ENCODE data around the gene TARP.

The TARP gene

DNA sequence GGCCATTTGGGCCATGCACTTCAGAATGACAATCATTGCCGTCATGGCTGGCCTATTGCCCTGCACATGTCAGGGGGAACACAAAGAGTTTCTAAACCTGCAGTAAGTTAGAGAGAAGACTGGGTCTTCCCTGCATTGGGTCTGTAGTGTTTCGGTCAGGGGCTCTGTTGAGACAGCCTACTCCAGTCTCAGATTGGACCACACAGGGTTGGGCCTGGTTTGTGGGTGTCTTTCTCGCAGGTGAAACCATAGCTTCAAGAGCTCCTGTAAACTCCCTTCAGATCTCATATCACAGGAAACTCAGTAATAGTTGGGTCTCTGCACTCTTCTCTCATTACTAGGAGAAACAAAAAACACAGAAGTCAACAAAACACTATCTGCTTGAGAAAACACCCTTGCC lies 7.3 kb upstream of the TARP start:
- H3K36me3 ChIP-seq (replicated peaks; ENCODE audit: insufficient read depth, low read depth) = no peaks in the 10 kb centered on the region
- no peaks in the 10 kb centered on the region for H3K9me2 ChIP-seq (replicated peaks; ENCODE audit: insufficient read depth)
- no peak overlapping the region for H3K4me2 ChIP-seq
- DNase-seq (ENCODE audit: low spot score) = no peak
- peaks cover 4% of the 10 kb centered on the region for H3K4me1 ChIP-seq (ENCODE audit: insufficient read depth)
- no peak overlapping the region for H3K27ac ChIP-seq
- H2AFZ ChIP-seq = no peak overlapping the region
- H3K9me3 ChIP-seq (ENCODE audit: low read depth) = no peaks in the 10 kb centered on the region
- no peaks in the 10 kb centered on the region for H3K27me3 ChIP-seq
- 88% methylated on average over 3 of the region's 3 CpGs for WGBS (ENCODE audit: low lambda C conversion rate, missing lambda C conversion rate)
- H3K79me2 ChIP-seq = no peaks in the 10 kb centered on the region
- no peaks in the 10 kb centered on the region for H4K20me1 ChIP-seq (ENCODE audit: insufficient read depth, poor library complexity, severe bottlenecking)
- TF ChIP-seq EZH2phosphoT487 (IDR thresholded peaks at IDR 0.05; ENCODE audit: low read depth, severe bottlenecking, unreplicated experiment) (no peak), EZH2 (IDR thresholded peaks at IDR 0.05; ENCODE audit: borderline replicate concordance) (no peak)
- TF ChIP-seq, protein P1, sequence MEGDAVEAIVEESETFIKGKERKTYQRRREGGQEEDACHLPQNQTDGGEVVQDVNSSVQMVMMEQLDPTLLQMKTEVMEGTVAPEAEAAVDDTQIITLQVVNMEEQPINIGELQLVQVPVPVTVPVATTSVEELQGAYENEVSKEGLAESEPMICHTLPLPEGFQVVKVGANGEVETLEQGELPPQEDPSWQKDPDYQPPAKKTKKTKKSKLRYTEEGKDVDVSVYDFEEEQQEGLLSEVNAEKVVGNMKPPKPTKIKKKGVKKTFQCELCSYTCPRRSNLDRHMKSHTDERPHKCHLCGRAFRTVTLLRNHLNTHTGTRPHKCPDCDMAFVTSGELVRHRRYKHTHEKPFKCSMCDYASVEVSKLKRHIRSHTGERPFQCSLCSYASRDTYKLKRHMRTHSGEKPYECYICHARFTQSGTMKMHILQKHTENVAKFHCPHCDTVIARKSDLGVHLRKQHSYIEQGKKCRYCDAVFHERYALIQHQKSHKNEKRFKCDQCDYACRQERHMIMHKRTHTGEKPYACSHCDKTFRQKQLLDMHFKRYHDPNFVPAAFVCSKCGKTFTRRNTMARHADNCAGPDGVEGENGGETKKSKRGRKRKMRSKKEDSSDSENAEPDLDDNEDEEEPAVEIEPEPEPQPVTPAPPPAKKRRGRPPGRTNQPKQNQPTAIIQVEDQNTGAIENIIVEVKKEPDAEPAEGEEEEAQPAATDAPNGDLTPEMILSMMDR (IDR thresholded peaks at IDR 0.05; ENCODE audit: poor library complexity) = no peak
- no peak overlapping the region for H3K4me3 ChIP-seq

DNA sequence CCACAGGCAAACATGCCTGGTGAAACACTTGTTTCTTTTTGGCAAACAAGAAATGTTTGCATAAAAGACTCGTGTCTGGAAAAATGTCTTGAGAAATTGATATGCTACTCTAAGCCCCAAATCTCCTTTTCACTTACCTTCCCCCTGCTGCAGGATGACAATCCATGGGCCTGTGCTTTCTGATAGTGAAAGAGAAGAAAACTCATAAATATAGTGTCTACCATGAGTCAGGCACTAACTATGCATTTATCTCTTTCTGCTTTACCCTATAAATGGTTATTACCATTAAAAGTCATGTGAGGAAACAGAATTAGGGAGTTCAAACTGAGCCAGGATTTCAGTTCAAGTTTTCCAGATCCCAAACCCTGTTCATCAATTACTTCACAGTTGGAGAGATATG lies 6.6 kb upstream of the TARP start:
- Histone ChIP-seq H3K36me3 (replicated peaks; ENCODE audit: insufficient read depth, low read depth) (no peaks in the 10 kb centered on the region), H4K20me1 (ENCODE audit: insufficient read depth, poor library complexity, severe bottlenecking) (no peaks in the 10 kb centered on the region), H3K27me3 (no peaks in the 10 kb centered on the region), H3K4me1 (ENCODE audit: insufficient read depth) (peaks cover 4% of the 10 kb centered on the region), H3K9me3 (ENCODE audit: low read depth) (no peaks in the 10 kb centered on the region), H3K4me3 (no peak overlapping the region), H3K79me2 (no peaks in the 10 kb centered on the region), H3K4me2 (no peak overlapping the region), H2AFZ (no peak overlapping the region), H3K9me2 (replicated peaks; ENCODE audit: insufficient read depth) (no peaks in the 10 kb centered on the region), H3K27ac (no peak overlapping the region)
- DNase-seq (ENCODE audit: low spot score) = no peak
- no peak for TF ChIP-seq EZH2 (IDR thresholded peaks at IDR 0.05; ENCODE audit: borderline replicate concordance)
- 19% methylated on average over 1 of the region's 1 CpG for WGBS (ENCODE audit: low lambda C conversion rate, missing lambda C conversion rate)

DNA sequence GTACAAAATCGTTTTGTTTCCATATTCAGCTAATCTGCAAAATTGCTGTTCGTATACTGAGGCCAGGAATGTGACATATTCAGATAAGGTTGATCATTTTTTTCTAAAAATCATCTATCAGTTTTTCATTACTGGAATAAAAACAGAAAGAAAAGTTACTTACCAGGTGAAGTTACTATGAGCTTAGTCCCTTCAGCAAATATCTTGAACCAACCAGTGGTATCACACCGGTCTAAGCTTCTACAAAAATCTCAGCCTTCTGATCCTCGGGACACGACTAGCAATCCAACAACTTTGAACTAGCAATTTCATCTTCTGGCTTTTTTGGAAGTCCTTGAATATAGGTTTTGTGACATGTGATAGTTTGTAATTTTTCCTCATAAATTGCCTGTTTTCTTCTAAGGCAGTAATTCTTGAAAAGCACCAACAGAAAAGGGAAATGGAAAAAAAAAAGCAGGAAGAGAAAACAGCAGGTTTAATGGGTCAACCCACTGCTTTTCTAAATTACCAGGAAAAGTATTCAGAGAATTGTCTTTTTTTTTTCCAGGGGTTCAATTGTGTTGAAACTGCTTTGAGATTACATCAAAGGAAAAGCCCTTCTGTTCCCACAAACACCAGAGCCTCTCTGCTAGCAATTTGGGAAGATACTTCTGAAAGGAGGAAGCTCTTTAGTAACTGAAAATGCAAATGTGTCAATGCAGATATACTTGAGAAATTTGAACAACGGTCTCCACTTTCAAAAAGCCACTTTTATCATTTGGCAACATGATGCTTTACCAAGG lies 2.9 kb upstream of the TARP start:
- 78% methylated on average over 6 of the region's 6 CpGs for WGBS (ENCODE audit: low lambda C conversion rate, missing lambda C conversion rate)
- Histone ChIP-seq H3K4me2 (no peak overlapping the region), H3K79me2 (no peaks in the 10 kb centered on the region), H3K9me2 (replicated peaks; ENCODE audit: insufficient read depth) (no peaks in the 10 kb centered on the region), H3K27me3 (no peaks in the 10 kb centered on the region), H3K27ac (no peak overlapping the region), H2AFZ (no peak overlapping the region), H3K4me3 (no peak overlapping the region), H4K20me1 (ENCODE audit: insufficient read depth, poor library complexity, severe bottlenecking) (no peaks in the 10 kb centered on the region), H3K36me3 (replicated peaks; ENCODE audit: insufficient read depth, low read depth) (no peaks in the 10 kb centered on the region), H3K9me3 (ENCODE audit: low read depth) (no peaks in the 10 kb centered on the region), H3K4me1 (ENCODE audit: insufficient read depth) (peaks cover 4% of the 10 kb centered on the region)
- TF ChIP-seq EZH2phosphoT487 (IDR thresholded peaks at IDR 0.05; ENCODE audit: low read depth, severe bottlenecking, unreplicated experiment) (no peak), EZH2 (IDR thresholded peaks at IDR 0.05; ENCODE audit: borderline replicate concordance) (no peak)
- TF ChIP-seq, protein P1 (IDR thresholded peaks at IDR 0.05; ENCODE audit: poor library complexity) = no peak
- no peak for DNase-seq (ENCODE audit: low spot score)

DNA sequence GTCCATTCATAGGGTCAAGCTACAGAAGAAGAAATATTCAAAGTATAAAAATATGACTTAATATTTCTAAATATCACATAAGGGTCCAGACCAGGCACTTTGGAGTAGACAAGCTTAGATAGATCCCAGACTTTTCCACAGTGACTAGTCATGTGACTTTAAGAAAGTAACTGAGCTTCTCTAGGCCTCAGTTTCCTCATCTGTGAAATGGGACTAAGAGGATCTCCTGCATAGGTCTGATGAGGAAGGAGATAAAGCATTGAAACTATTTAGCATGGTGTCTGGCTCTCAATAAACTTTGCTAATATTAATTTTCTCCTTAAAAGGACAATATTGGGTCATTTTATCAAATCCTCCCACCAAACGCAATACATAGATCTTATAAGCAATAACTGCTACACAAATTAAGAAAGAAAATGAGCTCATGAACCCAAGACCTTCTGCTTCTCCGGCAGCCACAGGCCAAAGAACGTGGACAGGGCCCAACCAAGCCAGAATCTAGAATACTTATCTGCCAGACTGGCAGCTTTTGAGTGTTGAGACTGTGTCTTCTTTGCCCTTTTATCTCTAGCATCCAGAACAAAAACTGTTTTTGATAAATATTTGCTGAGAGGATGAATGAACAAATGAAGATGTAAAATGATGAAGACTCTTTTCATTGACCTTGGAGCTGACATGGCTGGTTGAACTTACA lies 1.6 kb upstream of the TARP start:
- Histone ChIP-seq H2AFZ (no peak overlapping the region), H3K27me3 (no peaks in the 10 kb centered on the region), H3K9me3 (ENCODE audit: low read depth) (no peaks in the 10 kb centered on the region), H3K4me2 (no peak overlapping the region), H3K9me2 (replicated peaks; ENCODE audit: insufficient read depth) (no peaks in the 10 kb centered on the region), H3K4me1 (ENCODE audit: insufficient read depth) (peaks cover 4% of the 10 kb centered on the region), H4K20me1 (ENCODE audit: insufficient read depth, poor library complexity, severe bottlenecking) (no peaks in the 10 kb centered on the region), H3K27ac (no peak overlapping the region), H3K4me3 (no peak overlapping the region), H3K36me3 (replicated peaks; ENCODE audit: insufficient read depth, low read depth) (no peaks in the 10 kb centered on the region), H3K79me2 (no peaks in the 10 kb centered on the region)
- no peak for DNase-seq (ENCODE audit: low spot score)
- TF ChIP-seq EZH2 (IDR thresholded peaks at IDR 0.05; ENCODE audit: borderline replicate concordance) = no peak
- no peak for TF ChIP-seq EZH2phosphoT487 (IDR thresholded peaks at IDR 0.05; ENCODE audit: low read depth, severe bottlenecking, unreplicated experiment)
- TF ChIP-seq, protein P1 (IDR thresholded peaks at IDR 0.05; ENCODE audit: poor library complexity) = no peak
- 89% methylated on average over 3 of the region's 3 CpGs for WGBS (ENCODE audit: low lambda C conversion rate, missing lambda C conversion rate)

All from hepatocyte (in vitro differentiated cells).